GM12872 (cell line): ENCODE results near the gene FGF1.

Experiments used
- CTCF ChIP-seq: IDR thresholded peaks from 3 replicates; pipeline ENCODE4 v1.5.1; 2011; ENCODE audit warnings: low read depth, mild to moderate bottlenecking, low read length, moderate library complexity; ENCODE audit not compliant: insufficient read depth

Gene FGF1

GRCh38 chr5:142640316-142641005, 45.4 kb downstream of the FGF1 start:
- TF ChIP-seq CTCF, result no peak

- TF ChIP-seq CTCF, result no peak
Observed at GRCh38 chr5:142639455-142639854, 46.4 kb downstream of the FGF1 start.

- TF ChIP-seq CTCF, result no peak
Observed at GRCh38 chr5:142637871-142638270, 48.0 kb downstream of the FGF1 start.

- no peak for TF ChIP-seq CTCF
Observed at GRCh38 chr5:142636698-142637324, 49.1 kb downstream of the FGF1 start.

- TF ChIP-seq CTCF, result no peak
Observed at GRCh38 chr5:142636093-142636492, 49.8 kb downstream of the FGF1 start.

- TF ChIP-seq CTCF, result no peak
Observed at GRCh38 chr5:142634216-142635011, 51.5 kb downstream of the FGF1 start.

- no peak for TF ChIP-seq CTCF
Observed at GRCh38 chr5:142630927-142631539, 54.9 kb downstream of the FGF1 start.
